Stimulated activated CD8-positive, alpha-beta memory T cell treated with anti-CD3 and anti-CD28 coated beads, Interleukin-4, amount 100 ng/mL, for 48 hours (primary cell): ENCODE measurements around the gene ZNF891.

ENCODE experiments used
- DNase-seq: peaks from one replicate; pipeline ENCODE4 v3.0.0-alpha.2; 2020

The ZNF891 gene

DNA sequence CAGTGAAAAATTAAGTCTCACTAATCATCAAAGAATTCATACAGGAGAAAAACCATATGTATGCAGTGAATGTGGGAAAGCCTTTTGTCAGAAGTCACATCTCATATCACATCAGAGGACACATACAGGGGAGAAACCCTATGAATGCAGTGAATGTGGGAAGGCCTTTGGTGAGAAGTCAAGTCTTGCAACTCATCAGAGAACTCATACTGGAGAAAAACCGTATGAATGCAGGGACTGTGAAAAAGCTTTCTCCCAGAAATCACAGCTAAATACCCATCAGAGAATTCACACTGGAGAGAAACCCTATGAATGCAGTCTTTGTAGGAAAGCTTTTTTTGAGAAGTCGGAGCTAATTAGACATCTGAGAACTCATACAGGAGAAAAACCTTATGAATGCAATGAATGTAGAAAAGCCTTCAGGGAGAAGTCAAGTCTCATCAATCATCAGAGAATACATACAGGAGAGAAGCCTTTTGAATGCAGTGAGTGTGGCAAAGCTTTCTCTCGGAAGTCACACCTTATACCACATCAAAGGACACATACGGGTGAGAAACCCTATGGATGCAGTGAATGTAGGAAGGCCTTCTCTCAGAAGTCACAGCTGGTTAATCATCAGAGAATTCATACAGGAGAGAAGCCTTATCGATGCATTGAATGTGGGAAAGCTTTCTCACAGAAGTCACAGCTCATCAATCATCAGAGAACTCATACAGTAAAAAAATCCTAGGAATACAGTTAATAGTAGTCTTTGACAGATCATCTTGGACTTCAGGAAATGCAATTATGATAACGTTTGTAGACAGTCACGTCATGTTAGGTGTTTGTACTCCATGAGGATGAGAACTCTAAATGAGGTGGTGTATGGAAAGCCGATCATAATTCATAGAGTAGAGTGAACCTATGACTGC lies 71.6 kb downstream of the ZNF891 start:
- no peak for DNase-seq

- no peak for DNase-seq
These were observed 72.6 kb downstream of the ZNF891 start for GRCh38 chr12:133057446-133057845.
